HAP-1 (cell line): ENCODE results near the gene RPL10.
A peak's percentile ranks its signal among the peaks of the same experiment; 100 is the strongest.
"Not testable (repeated sequence)": the region's sequence is repeated elsewhere in the genome, so short reads cannot be mapped to it uniquely, and the experiment has no call there.

ENCODE experiments used
- DNase-seq, 2 experiments: peaks; one replicate each; pipeline ENCODE4 v3.0.0-alpha.2; 2016 to 2020; ENCODE audit warnings: low spot score in 2 of 2
- H3K27me3 ChIP-seq: fragments of 250-450 bp; sonication (Bioruptor Pico); 2 replicates; pipeline ENCODE4 v1.5.1; 2020; ENCODE audit warnings: low read depth, mild to moderate bottlenecking, moderate library complexity
- H3K36me3 ChIP-seq: fragments of 250-450 bp; sonication (Bioruptor Pico); replicated peaks from 2 replicates; pipeline ENCODE4 v1.5.1; 2020; ENCODE audit warnings: mild to moderate bottlenecking
- H3K4me1 ChIP-seq: fragments of 250-450 bp; sonication (Bioruptor Pico); 2 replicates; pipeline ENCODE4 v1.5.1; 2020; ENCODE audit warnings: mild to moderate bottlenecking
- H3K4me3 ChIP-seq: fragments of 250-450 bp; sonication (Bioruptor Pico); 2 replicates; pipeline ENCODE4 v1.5.1; 2020; ENCODE audit warnings: mild to moderate bottlenecking, moderate library complexity
- H3K9me3 ChIP-seq: fragments of 250-450 bp; sonication (Bioruptor Pico); 2 replicates; pipeline ENCODE4 v1.5.1; 2020; ENCODE audit warnings: mild to moderate bottlenecking, moderate library complexity
- in situ Hi-C: fragments of 300-500 bp; cut with MboI; formaldehyde crosslinking; loops from 3 replicates; pipeline ENCODE4 v1.14.3; 2020; ENCODE audit warnings: low sequenced_read_pairs, inconsistent platforms, mixed read lengths

Gene RPL10

GRCh38 chrX:154375156-154375504 lies 23.0 kb upstream of the RPL10 start:
- peaks cover 19% of the 10 kb centered on the region for H3K36me3 ChIP-seq
- no peak for DNase-seq
- peak overlapping the region; percentile 32 for H3K4me3 ChIP-seq
- H3K9me3 ChIP-seq = no peaks in the 10 kb centered on the region
- H3K4me1 ChIP-seq = peaks cover 33% of the 10 kb centered on the region
- in situ Hi-C loops = loop anchor here (25.0 kb wide), 1 partner anchor 387 kb away; the partner anchor contains the start of genes DKC1 and GAB3
- no peaks in the 10 kb centered on the region for H3K27me3 ChIP-seq

GRCh38 chrX:154376774-154377173 lies 21.4 kb upstream of the RPL10 start:
- H3K27me3 ChIP-seq = no peaks in the 10 kb centered on the region
- in situ Hi-C loops = loop anchor here (25.0 kb wide), 1 partner anchor 386 kb away; the partner anchor contains the start of genes DKC1 and GAB3
- no peak overlapping the region for H3K4me3 ChIP-seq
- peaks cover 46% of the 10 kb centered on the region for H3K4me1 ChIP-seq
- peaks cover 26% of the 10 kb centered on the region for H3K36me3 ChIP-seq
- no peaks in the 10 kb centered on the region for H3K9me3 ChIP-seq
- no peak for DNase-seq

GRCh38 chrX:154378059-154378798 lies 19.9 kb upstream of the RPL10 start:
- Histone ChIP-seq H3K9me3 (no peaks in the 10 kb centered on the region), H3K27me3 (no peaks in the 10 kb centered on the region), H3K4me3 (peak overlapping the region; percentile 46), H3K4me1 (peaks cover 34% of the 10 kb centered on the region), H3K36me3 (peaks cover 35% of the 10 kb centered on the region)
- in situ Hi-C loops = loop anchor here (25.0 kb wide), 1 partner anchor 384 kb away; the partner anchor contains the start of genes DKC1 and GAB3
- DNase-seq = no peak

GRCh38 chrX:154378799-154379568 lies 19.2 kb upstream of the RPL10 start, which contains the start of gene EMD:
Gene EMD (plus strand): TSS chrX:154379295. CDS start chrX:154379485, 190 bp downstream.
- in situ Hi-C loops = loop anchor here (25.0 kb wide), 1 partner anchor 383 kb away; the partner anchor contains the start of genes DKC1 and GAB3
- H3K27me3 ChIP-seq = no peaks in the 10 kb centered on the region
- peaks cover 29% of the 10 kb centered on the region for H3K4me1 ChIP-seq
- peak; percentile 99 to 100 for DNase-seq
- peaks cover 35% of the 10 kb centered on the region for H3K36me3 ChIP-seq
- H3K4me3 ChIP-seq = peak within 1 kb of the TSS; percentile 90
- no peaks in the 10 kb centered on the region for H3K9me3 ChIP-seq

- no peaks in the 10 kb centered on the region for H3K9me3 ChIP-seq
- no peaks in the 10 kb centered on the region for H3K27me3 ChIP-seq
- peaks cover 26% of the 10 kb centered on the region for H3K4me1 ChIP-seq
- H3K36me3 ChIP-seq = peaks cover 35% of the 10 kb centered on the region
- in situ Hi-C loops = loop anchor here (25.0 kb wide), 1 partner anchor 383 kb away; the partner anchor contains the start of genes DKC1 and GAB3
- peak overlapping the region; percentile 90 for H3K4me3 ChIP-seq
- DNase-seq = no peak
These were observed 18.6 kb upstream of the RPL10 start for GRCh38 chrX:154379569-154379951.

- no peak for DNase-seq
- H3K9me3 ChIP-seq = no peaks in the 10 kb centered on the region
- no peaks in the 10 kb centered on the region for H3K27me3 ChIP-seq
- peaks cover 21% of the 10 kb centered on the region for H3K4me1 ChIP-seq
- peak overlapping the region; percentile 90 for H3K4me3 ChIP-seq
- H3K36me3 ChIP-seq = peaks cover 35% of the 10 kb centered on the region
- in situ Hi-C loops = loop anchor here (25.0 kb wide), 1 partner anchor 382 kb away; the partner anchor contains the start of genes DKC1 and GAB3
These were observed 18.0 kb upstream of the RPL10 start for GRCh38 chrX:154380153-154380552.

GRCh38 chrX:154380787-154381186 lies 17.4 kb upstream of the RPL10 start:
- Histone ChIP-seq H3K4me3 (peak overlapping the region; percentile 90), H3K36me3 (peaks cover 35% of the 10 kb centered on the region), H3K27me3 (no peaks in the 10 kb centered on the region), H3K4me1 (peaks cover 21% of the 10 kb centered on the region), H3K9me3 (no peaks in the 10 kb centered on the region)
- in situ Hi-C loops = loop anchor here (25.0 kb wide), 1 partner anchor 382 kb away; the partner anchor contains the start of genes DKC1 and GAB3
- no peak for DNase-seq

- Histone ChIP-seq H3K4me1 (peaks cover 21% of the 10 kb centered on the region), H3K4me3 (no peak overlapping the region), H3K36me3 (peaks cover 35% of the 10 kb centered on the region), H3K27me3 (no peaks in the 10 kb centered on the region), H3K9me3 (no peaks in the 10 kb centered on the region)
- in situ Hi-C loops = loop anchor here (25.0 kb wide), 1 partner anchor 381 kb away; the partner anchor contains the start of genes DKC1 and GAB3
- DNase-seq = peak in 1 of 2 experiments; percentile 51
These were observed 16.9 kb upstream of the RPL10 start for GRCh38 chrX:154381271-154381670.

GRCh38 chrX:154382483-154383069 lies 15.6 kb upstream of the RPL10 start:
- Histone ChIP-seq H3K36me3 (peaks cover 32% of the 10 kb centered on the region), H3K4me3 (no peak overlapping the region), H3K9me3 (no peaks in the 10 kb centered on the region), H3K4me1 (peaks cover 21% of the 10 kb centered on the region), H3K27me3 (no peaks in the 10 kb centered on the region)
- no peak for DNase-seq
- in situ Hi-C loops = loop anchor here (25.0 kb wide), 1 partner anchor 380 kb away; the partner anchor contains the start of genes DKC1 and GAB3

GRCh38 chrX:154383359-154384283 lies 14.6 kb upstream of the RPL10 start:
- in situ Hi-C loops = loop anchor here (25.0 kb wide), 1 partner anchor 379 kb away; the partner anchor contains the start of genes DKC1 and GAB3
- H3K9me3 ChIP-seq = no peaks in the 10 kb centered on the region

GRCh38 chrX:154384284-154384892 lies 13.8 kb upstream of the RPL10 start:
- no peak overlapping the region for H3K4me3 ChIP-seq
- H3K9me3 ChIP-seq = no peaks in the 10 kb centered on the region
- DNase-seq = no peak
- in situ Hi-C loops = loop anchor here (25.0 kb wide), 1 partner anchor 378 kb away; the partner anchor contains the start of genes DKC1 and GAB3
- no peaks in the 10 kb centered on the region for H3K27me3 ChIP-seq
- H3K4me1 ChIP-seq = peaks cover 14% of the 10 kb centered on the region
- peaks cover 29% of the 10 kb centered on the region for H3K36me3 ChIP-seq

More at GRCh38 chrX:154383359-154384283, 14.6 kb upstream of the RPL10 start:
- Histone ChIP-seq H3K4me1 (peaks cover 14% of the 10 kb centered on the region), H3K36me3 (peaks cover 32% of the 10 kb centered on the region), H3K27me3 (no peaks in the 10 kb centered on the region), H3K4me3 (no peak overlapping the region)
- no peak for DNase-seq

GRCh38 chrX:154388094-154388493 lies 10.1 kb upstream of the RPL10 start:
- not testable (repeated sequence) for H3K9me3 ChIP-seq, H3K27me3 ChIP-seq, H3K36me3 ChIP-seq, H3K4me3 ChIP-seq, DNase-seq, H3K4me1 ChIP-seq
- in situ Hi-C loops = loop anchor here (25.0 kb wide), 1 partner anchor 374 kb away; the partner anchor contains the start of genes DKC1 and GAB3
